CD4-positive, alpha-beta T cell treated with Interleukin-12 subunit alpha and Interleukin-12 subunit beta, for 1 hour (primary cell): ENCODE data around the gene CCDC91.
"Not testable (repeated sequence)": the region's sequence is repeated elsewhere in the genome, so short reads cannot be mapped to it uniquely, and the experiment has no call there.

Experiments used
- DNase-seq: peaks from one replicate; pipeline ENCODE4 v3.0.0-alpha.2; 2020

Gene CCDC91

DNA sequence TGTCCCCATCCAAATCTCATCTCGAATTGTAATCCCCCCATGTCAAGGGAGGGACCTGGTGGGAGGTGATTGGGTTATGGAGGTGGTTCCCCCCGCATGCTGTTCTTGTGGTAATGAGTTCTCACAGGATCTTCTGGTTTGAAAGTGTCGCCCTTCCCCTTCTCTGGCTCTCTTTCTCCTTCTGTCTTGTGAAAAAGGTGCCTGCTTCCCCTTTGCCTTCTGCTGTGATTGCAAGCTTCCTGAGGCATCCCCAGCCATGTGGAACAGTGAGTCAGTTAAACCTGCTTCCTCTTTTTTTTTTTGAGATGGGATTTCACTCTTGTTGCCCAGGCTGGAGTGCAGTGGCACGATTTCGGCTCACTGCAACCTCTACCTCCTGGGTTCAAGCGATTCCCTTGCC lies 104.0 kb downstream of the CCDC91 start:
- DNase-seq: no peak

DNA sequence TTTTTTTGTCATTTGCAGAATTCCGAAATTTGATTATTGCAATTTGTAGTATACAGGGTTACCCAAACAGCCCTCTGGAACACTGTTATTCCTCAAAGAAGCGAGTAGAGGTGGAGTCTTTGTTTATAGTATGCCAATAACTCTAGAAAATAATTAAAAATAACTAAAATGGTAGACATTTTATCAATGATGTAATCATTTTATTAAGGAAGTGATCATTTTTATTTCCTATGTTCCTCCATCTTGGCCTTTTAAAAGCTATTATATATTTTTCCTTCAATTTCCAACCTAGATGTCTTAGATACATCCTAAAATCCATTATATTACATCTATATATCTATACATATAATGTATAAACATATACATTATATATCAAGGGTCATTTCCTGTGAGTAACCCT lies 106.0 kb downstream of the CCDC91 start:
- no peak for DNase-seq

DNA sequence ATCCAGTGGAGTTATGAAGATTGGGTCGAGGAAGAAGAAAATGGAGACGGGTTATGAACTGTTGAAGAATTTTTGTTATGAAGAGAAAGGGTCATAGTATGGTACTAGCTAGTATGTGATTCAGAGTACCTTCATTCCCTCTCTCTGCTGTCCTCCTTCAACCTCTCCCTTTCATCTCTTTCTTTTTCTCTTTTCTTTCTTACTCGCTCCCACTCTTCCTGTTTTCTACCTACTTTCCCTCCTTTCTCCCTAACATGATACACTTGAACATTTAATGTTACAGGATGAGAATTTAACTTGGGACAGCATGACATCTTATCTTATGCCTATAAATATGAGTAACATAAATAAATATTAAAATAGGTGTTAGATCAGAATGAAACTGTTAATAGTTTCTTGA lies 112.9 kb downstream of the CCDC91 start:
- DNase-seq: no peak

DNA sequence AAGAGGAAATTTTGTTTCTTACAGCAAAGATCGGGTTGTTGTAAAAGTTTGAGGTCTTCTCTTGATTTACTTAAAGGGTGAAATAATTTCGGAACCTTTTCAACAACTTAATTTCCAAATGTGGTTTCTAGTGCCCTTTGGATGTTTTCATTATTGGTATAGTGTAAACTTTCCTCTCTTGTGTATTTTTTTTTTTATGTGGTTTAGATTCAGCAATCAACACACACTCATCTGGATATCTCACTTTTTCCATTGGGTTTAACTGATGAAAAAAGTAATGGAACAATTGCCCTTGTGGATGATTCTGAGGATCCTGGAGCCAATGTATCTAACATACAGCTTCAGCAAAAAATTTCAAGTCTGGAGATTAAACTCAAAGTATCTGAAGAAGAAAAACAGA lies 116.3 kb downstream of the CCDC91 start:
- no peak for DNase-seq

DNA sequence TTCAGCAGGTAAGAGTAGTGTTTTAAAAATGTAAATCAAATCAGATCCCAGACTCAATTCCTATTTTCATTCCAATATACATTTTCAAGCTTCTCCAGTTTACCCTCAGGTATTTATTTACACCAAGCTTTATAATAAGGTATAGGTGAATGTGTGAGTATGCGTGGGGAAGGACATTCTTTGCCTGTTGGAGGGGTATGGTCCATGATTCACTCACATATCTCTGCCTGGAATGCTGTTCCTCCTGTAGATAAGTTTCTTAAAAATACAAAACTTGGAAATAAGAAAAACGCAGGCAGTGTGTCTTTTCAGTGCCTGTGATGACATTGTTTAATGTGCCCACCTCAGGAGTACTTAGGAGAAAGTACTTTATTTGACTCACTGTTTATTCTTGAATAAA lies 118.6 kb downstream of the CCDC91 start:
- DNase-seq: no peak

DNA sequence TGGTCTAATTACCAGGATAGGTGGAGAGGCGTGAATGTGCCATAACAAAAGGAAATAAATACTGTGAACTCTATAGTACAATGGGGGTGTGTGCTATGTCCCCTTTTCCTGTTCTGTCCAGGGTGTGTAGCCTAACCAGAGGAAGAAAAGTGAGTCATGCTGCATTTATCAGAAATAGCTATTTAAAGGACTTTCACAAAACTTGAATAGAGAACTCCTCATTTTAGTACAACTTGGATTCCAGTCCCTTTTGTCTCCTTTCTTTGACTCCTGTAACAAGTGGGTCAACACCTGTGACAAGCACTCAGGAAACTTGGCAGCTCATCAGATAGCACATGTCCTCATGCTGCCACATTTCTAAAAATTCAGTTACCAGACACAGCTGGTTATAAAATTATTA lies 123.4 kb downstream of the CCDC91 start:
- DNase-seq: no peak

DNA sequence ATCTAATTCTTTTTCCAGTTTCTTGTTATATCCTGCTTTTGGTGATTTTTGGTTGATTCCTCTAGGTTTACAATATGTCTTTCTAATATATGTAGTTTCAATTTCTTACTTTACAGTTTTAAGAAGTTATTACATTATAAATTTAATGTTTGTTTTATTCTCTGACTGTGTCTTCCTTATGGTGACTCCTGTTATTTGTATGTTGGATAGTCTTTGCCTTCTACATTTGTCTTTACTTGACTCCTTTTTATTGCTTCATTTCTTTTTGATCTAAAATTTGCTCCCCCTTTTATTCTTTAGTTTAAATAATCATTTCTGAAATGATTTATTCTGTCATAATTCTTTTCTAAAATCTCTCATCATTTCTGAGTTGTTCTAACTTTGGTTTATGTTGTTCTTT lies 125.8 kb downstream of the CCDC91 start:
- no peak for DNase-seq

DNA sequence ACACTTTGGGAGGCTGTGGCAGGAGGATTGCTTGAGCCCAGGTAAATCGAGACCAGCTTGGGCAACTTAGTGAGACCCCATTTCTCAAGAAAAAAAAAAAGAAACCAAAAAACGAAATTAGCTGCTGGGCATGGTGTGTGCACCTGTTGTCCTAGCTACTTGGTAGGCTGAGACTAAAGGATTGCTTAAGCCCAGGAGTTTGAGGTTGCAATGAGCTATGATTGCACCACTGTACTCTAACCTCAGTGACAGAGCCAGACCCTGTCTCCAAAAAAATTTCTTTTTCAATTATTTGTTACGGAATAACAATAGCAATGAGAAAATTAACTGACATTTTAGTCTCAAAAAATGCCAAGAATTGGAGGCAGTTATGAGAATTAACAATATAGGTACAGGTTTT lies 128.0 kb downstream of the CCDC91 start:
- DNase-seq: no peak

DNA sequence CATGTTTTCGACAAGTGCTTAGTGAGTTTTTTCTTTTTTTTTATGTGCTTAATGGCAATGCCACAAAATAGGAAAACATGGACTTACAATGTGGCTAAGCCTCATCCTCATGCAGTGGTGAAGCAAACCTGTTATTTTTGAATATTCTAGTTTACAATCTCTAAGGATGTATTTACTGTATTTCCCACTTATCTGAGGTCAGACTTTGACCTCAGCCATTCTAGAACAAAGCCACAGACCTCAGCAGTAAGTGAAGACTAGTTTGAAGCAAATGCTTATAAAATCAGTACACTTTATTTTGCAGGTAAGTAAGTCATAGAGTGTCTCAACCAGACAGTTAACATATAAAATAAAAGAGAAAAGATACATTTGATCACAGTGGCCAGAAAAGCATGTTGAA lies 130.1 kb downstream of the CCDC91 start:
- DNase-seq: no peak

DNA sequence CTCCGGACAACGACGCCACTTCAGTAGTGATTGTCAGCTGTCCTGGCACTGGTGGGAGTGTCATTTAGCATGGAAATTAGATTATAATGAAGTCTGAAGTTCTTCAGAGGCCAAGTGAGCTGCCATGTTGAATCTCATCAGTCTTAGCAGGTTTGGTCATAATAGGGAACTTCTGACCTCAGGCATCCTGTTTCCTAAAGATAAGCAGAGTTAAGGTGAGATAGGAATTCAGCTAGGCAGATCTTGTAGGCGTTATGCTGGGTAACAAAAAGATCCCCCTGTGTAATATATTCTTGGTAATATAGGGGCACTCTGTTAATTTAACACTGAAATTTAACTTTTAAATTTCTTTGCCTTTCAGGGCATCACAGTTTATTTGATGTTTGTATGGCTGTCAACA lies 137.5 kb downstream of the CCDC91 start:
- no peak for DNase-seq

DNA sequence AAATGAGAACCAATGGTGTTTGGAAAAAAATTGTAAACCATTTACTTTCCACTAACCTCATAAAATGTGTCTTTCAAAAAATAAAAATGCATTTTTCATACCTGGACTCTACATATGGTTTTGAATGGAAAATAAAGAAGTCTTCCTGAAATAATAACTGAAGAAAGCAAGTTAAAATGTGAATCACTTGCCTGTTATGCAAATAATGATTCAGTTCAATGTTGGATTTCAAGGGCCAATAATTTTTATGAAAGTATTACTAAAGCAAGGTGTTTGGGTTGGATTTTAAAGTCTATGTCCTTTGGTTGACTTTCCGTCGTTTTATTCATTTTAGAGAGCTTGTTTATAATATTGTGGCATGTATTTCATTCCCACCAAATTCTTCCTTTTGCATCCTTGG lies 138.7 kb downstream of the CCDC91 start:
- no peak for DNase-seq

DNA sequence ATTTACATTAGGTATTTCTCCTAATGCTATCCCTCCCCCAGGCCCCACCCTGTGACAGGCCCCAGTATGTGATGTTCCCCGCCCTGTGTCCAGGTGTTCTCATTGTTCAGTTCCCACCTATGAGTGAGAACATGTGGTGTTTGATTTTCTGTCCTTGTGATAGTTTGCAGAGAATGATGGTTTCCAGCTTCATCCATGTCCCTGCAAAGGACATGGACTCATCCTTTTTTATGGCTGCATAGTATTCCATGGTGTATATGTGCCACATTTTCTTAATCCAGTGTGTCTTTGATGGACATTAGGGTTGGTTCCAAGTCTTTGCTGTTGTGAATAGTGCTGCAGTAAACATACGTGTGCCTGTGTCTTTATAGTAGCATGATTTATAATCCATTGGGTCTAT lies 139.5 kb downstream of the CCDC91 start:
- not testable (repeated sequence) for DNase-seq

DNA sequence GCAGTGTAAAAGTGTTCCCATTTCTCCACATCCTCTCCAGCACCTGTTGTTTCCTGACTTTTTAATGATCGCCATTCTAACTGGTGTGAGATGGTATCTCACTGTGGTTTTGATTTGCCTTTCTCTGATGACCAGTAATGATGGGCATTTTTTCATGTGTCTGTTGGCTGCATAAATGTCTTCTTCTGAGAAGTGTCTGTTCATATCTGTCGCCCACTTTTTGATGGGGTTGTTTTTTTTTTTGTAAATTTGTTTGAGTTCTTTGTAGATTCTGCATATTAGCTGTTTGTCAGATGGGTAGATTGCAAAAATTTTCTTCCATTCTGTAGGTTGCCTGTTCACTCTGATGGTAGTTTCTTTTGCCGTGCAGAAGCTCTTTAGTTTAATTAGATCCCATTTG lies 140.0 kb downstream of the CCDC91 start:
- not testable (repeated sequence) for DNase-seq

DNA sequence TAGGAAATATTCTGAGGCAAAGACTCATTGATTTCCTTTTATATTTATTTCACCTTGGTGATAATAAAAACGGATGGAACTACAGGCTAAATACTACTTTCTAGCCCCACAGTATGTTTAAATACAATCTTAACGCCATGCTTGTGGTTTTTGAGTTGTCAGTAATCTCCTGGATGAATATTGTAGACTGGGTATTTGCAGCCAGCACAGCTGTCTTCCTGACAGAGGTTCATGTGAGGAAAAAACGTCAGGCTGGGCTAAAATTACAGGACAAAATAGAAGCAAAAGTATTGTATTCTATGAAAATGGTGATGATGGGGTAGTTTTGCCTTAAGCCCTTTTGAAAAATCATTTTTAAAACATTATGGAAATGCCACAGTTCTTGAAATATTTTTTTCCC lies 140.9 kb downstream of the CCDC91 start:
- no peak for DNase-seq

DNA sequence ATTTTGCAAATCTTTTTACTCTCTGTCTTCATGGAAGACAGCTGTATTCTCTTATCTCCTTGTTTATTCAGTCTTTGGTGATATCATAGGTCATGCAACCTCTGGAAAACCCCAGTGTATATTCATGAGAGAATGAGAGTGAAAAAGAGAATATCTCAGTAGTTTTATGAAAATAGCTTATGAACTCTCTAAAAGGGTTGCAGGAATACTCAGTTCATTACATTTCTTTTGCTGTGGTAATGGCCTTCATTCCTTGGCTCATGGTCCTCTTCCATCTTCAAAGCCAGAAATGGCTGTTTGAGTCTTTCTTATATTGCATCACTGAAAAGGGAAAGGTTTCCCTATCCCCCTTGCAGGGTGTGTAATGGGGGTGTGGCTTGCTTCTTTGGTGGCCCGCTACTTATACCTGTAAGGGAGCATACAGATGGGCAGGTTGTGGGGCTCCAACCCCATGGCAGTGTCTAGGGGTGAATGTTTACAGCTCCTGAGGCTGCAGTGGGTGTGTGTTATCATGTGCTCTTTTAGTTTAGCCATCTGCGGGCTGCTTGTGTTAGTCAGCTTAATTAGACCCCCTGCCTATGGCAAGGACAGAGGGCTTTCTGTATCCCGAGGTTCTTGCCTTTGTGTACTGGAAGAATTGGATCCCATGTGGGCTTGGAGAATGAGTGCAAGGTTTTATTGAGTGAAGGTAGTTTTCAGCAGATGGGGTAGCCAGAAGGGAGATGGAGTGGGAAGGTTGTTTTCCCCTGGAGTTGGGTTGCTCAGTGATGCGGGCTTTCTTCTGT lies 150.2 kb downstream of the CCDC91 start:
- no peak for DNase-seq

DNA sequence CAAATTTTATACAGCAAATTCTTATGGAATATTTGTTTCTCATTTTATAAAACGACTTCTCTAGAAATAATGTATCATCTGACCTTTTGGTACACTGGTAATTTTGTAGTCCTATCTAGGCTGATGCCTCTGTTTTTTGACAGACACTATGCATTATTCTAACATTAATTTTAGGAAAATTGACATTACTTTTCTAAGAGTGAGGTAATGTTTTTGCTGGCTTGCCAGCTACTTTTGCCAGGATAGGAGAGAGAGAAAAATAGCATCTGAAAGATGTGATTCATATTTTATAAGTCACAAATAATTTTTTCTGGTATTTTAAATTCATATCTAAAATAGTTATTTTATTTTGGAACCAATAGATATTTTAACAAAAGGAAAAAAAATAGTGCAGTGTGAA lies 153.5 kb downstream of the CCDC91 start:
- DNase-seq: no peak

DNA sequence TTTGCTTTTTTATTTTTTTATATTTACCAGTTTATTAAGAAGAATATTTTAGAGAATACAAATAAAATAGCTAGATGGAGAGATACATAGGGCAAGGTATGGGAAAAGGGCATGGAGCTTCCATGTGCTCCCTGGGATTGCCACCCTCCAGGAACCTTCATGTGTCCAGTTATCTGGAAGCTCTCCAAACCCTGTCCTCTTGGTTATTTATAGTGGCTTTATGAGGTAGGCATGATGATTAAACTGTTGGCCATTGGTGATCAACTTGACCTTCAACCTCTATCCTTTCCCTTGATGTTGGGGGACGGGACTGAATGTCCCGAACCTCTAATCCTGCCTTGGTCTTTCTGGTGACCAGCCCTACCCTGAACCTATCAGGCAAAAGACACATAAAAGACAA lies 156.3 kb downstream of the CCDC91 start:
- DNase-seq: no peak

DNA sequence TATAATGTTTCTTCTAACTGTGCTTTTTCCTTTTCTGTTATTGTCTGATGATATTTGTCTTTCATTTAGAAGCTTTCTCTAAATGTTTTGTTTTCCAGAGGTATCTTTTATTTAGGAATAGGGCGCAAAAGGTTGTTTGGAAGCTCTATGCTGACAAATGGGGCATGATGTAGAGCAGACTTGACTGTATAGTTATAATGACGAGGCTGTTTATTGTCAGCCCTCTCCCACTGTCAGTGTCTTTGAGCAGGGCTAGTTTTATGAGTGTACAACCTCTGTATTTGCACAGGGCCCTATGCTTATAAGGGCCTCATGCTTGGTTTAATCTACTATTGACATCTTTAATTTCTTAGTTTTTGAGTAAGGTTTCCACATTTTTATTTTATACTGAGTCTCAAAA lies 158.9 kb downstream of the CCDC91 start:
- DNase-seq: no peak

DNA sequence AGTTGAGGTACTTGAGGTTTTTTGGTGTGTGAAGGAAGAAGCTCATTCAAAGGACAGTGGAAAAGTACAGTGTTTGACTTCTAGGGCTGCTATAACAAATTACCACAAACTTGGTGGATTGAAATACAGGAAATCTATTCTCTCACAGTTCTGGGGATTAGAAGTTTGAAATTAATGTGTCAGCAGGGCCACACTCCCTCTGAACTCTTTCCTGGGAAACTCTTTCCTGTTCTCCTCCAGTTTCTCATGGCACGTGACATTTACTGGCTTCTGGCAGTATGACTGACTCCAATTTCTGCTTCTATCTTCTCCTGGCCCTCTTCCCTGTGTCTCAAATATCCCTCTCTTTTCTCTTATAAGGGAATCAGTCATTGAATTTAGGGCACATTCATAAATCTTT lies 160.2 kb downstream of the CCDC91 start:
- DNase-seq: no peak

DNA sequence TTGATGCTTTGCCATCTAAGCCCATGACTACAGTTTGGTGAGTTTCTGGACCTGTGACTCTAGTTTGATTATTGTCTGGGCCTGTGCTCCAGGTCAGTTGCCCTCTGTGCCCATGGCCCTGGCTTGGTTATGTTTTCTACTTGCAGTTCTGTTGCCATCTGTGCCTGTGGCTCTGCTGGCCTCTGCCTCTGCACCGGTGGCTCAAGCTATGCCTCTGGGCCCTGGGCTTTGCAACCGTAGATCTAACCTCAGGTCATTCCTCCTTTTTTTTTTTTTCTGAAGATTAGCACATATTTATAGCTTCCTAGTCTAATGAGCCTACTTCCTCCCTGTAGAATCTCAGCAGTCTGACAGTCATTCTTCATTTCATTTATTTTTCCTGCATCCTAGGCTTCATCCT lies 161.2 kb downstream of the CCDC91 start:
- DNase-seq: no peak

DNA sequence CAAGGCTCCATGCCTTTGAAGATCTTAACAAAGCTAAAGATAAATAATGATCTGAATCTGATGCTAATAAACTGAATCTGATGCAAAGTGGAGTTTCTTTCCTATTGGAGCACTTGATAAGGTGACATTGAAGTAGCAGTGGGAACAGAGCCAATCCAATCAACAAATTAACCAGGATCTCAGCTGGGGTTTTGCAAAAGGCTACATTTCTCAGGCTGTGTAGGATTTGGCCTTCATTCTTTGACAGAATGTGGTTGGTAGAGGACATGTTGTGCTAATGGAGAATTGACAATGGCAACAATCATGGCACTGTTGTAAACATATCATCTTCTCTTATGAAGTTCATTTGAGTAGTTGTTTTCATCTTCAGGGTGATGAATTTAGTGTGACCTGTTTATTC lies 164.9 kb downstream of the CCDC91 start:
- no peak for DNase-seq

DNA sequence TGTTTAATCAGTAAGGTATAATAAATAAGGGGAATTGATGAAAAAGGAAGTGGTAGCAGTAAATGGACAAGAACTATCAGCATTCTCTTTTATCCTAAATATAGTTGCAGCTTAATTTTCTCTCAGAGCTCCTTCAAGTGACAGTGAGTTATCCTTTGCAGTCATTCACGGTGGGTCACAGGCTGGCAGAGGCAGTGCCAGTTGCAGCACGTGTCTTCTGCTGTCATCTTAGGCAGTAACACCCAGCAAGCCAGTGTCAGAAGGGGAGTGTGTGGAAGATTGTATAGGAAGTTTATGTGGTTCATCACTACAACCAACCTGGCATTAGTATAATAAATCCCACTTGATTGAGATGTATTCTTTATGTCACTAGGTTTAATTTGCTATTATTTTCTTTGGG lies 170.0 kb downstream of the CCDC91 start:
- no peak for DNase-seq

DNA sequence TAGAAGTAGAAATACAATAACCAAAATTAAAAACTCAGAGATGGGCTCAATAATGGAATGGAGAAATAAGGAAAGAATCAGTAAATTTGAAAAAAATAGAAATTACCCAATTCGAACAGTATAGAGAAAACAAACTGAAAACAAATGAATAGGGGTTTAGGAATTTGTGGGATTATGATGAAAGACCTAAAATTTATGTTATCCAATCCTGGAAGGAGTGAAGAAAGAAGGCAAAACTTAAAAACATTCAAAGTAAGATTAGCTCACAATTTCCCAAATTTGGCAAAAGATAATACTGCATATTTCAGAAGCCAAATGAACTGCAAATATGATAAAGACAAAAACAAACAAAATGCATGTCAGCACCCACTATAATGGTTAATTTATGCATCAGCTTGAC lies 177.1 kb downstream of the CCDC91 start:
- no peak for DNase-seq

DNA sequence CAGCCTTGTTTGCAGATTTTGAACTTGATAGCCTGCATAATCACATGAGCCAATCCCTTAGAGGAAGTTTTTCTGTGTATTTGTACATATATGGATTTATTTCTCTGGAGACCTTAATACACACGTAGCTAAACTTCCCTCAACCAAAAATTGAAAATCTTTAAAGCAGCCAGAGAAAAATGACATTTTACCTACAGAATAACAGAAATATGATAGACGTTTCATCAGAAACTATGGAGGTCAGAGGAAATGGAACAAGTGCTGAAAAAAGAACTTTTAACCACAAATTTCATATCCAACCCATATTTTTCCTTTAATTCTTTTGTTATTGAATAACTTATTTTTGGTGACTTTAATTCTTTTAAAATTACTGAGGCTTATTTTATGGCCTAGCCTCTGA lies 177.7 kb downstream of the CCDC91 start:
- DNase-seq: no peak

DNA sequence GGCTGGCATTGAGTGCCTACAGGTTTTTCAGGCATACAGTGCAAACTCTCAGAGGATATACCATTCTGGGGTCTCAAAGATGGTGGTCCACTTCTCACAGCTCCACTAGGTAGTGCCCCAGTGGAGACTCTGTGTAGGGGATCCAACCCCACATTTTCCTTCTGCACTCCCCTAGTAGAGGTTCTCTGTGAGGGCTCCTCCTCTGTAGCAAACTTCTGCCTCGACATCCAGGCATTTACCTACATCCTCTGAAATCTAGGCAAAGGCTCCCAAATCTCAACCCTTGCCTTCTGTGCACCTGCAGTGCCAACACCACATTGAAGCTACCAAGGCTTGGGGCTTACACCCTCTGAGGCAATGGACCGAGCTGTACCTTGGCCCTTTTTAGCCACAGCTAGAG lies 179.2 kb downstream of the CCDC91 start:
- no peak for DNase-seq

DNA sequence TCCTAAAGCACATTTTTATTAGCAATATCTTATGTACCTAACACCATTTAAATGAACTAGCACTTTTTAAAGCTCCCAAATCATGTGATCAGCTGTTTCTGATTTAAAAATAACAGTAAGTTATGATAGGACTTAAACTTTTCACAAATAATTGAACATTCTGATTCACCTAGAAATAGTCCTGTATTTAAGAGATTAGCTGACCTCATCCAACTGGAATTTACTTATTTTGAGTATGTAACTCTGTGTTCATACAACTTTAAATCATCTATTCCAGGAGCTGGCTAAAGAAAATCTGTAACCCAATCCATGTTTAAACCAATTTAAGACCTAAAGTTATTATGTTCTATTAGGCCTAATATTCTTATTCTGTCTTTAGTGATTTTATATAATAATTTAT lies 184.3 kb downstream of the CCDC91 start:
- no peak for DNase-seq
